ENCODE data around the gene DAB2IP.

The DAB2IP gene

GRCh38 chr9:121651295-121652020 lies at the start of gene DAB2IP:
Gene DAB2IP (plus strand): TSS chr9:121651634. CDS start chr9:121651776, 142 bp downstream.
- TF ChIP-seq CTCF (IDR thresholded peaks at IDR 0.05; ENCODE audit: control insufficient read depth, extremely low read depth, insufficient read depth), result no peak
- DNase-seq (ENCODE audit: low read depth), result no peak
- peak within 1 kb of the TSS; percentile 63 for H3K4me3 ChIP-seq (ENCODE audit: low read depth, low read length)

DNA sequence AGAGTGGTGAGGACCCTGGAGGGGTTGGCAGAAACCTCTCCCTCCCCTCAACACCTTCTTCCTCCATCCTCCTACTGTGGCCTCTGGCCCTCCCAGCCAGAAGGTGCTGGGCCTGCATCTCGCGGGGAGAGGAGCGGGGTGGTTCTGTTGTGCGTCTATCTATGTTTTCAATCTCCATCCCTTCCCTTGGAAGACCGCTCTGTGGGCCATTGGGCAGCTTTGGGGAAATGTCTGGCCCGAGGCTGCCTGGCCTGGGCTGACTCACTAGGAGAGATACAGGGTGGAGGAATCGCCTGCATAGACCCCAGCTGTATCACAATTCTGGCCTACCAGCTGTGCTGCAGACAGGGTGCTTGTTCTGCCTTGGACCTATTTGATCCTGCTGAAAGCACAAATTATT lies 48.4 kb upstream of the DAB2IP start:
- DNase-seq (ENCODE audit: low read depth), result no peak
- no peak overlapping the region for H3K4me3 ChIP-seq (ENCODE audit: low read depth, low read length)
- no peak for TF ChIP-seq CTCF (IDR thresholded peaks at IDR 0.05; ENCODE audit: control insufficient read depth, extremely low read depth, insufficient read depth)

DNA sequence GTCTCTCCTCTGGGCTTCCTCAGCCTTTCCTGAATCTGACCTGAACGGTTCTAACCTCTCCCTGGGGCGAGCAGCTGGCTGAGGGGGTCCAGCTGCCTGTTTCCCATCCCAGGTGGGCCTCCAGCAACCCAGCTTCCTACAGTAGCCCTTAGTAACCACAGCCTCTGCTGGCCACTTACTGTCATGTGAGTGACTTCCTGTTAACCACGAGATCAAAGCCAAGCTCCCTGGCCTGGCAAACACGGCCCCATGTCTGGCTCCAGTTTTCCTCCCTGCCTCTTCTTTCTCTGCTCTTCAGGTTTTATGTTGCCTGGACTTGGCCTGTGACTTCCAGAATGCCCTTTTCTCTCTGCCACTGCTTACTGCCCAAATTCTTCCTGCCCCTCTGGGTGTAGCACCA lies 47.2 kb upstream of the DAB2IP start:
- DNase-seq (ENCODE audit: low read depth), result no peak
- no peak overlapping the region for H3K4me3 ChIP-seq (ENCODE audit: low read depth, low read length)
- no peak for TF ChIP-seq CTCF (IDR thresholded peaks at IDR 0.05; ENCODE audit: control insufficient read depth, extremely low read depth, insufficient read depth)

DNA sequence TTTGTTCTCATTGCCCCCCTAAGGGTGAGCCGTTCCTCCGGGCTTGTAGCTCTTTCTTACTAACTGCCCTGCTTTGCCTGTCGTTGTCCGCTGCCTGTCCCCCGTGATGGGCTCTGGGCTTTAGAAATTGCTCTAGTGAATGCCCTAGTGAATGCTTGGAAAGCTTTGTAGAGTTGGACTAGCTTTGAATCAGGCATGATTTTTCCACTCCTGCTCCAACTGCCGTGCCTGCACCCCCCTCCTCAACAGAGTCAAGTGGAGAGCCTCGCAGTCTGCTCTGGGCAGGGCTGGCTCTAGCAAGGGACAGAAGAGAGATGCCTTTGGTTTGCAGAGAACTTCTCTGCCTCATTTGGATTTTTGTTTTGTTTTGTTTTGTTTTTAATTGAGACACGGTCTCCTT lies 46.8 kb upstream of the DAB2IP start:
- H3K4me3 ChIP-seq (ENCODE audit: low read depth, low read length), result no peak overlapping the region
- TF ChIP-seq CTCF (IDR thresholded peaks at IDR 0.05; ENCODE audit: control insufficient read depth, extremely low read depth, insufficient read depth), result no peak
- no peak for DNase-seq (ENCODE audit: low read depth)

DNA sequence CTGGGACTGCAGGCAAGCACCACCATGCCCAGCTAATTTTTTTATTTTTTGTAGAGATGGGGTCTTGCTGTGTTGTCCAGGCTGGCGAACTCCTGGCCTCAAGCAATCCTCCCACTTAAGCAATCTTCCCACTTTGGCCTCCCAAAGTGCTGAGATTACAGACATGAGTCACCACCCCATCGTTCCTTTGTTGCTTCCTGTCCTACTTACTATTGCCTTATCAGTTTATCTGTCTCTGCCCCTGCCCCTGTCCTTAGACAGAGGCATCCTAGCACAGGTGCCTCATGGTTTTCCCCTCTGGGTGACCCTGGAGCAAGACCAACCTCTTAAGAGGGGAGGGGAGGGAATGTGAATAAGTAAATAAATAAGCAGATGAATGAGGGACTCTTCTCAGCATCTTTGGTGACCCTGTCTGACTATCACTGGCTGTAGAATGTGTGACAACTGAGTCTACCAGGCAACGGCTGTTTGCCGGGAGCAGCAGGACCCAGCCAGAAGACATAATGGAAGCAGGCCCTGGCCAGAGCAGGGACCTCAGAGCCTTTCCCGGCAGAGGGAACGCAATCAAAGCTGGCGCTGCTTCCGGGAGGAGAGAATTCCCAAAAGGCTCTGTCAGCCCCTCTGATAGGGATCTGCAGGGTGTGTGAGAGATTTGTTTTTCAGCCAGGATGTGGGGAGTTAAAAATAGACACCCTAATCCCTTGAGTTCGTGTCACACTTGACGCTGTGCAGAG lies 43.8 kb upstream of the DAB2IP start:
- no peak overlapping the region for H3K4me3 ChIP-seq (ENCODE audit: low read depth, low read length)
- no peak for TF ChIP-seq CTCF (IDR thresholded peaks at IDR 0.05; ENCODE audit: control insufficient read depth, extremely low read depth, insufficient read depth)
- DNase-seq (ENCODE audit: low read depth), result no peak

GRCh38 chr9:121608168-121608853 lies 43.1 kb upstream of the DAB2IP start:
- H3K4me3 ChIP-seq (ENCODE audit: low read depth, low read length), result no peak overlapping the region
- TF ChIP-seq CTCF (IDR thresholded peaks at IDR 0.05; ENCODE audit: control insufficient read depth, extremely low read depth, insufficient read depth), result no peak
- DNase-seq (ENCODE audit: low read depth), result no peak
